ENCODE data around the gene TAS2R30.

Gene TAS2R30, protein sequence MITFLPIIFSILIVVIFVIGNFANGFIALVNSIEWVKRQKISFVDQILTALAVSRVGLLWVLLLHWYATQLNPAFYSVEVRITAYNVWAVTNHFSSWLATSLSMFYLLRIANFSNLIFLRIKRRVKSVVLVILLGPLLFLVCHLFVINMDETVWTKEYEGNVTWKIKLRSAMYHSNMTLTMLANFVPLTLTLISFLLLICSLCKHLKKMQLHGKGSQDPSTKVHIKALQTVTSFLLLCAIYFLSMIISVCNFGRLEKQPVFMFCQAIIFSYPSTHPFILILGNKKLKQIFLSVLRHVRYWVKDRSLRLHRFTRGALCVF

DNA sequence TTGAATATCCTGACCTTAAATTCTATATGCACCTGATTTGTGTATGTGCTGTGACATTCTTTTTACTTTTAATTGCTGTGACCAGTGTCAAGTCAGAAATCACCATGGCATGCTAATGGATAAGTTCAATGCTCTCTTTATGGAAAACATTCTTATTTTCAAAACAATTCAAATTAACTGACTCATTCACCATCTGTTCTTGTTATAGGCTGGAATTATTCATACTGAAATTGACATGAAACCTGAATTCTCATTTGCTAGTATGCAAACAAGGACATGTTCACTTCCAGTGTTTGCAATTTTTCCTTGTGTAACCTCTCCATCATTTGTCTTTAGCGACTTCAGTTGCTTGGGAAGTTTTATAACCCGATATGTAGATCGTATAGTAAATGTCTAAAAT is at the start of gene TAS2R30:
Gene TAS2R30 (minus strand): TSS at position 340 of the 400 bp plus-strand sequence. CDS start 400 bp downstream, outside the sequence.
- H3K9me3 ChIP-seq (ENCODE audit: control insufficient read depth, insufficient read depth, low read depth, low read length) = no peaks in the 10 kb centered on the region
- H3K27me3 ChIP-seq (ENCODE audit: control insufficient read depth, insufficient read depth, low read length) = no peaks in the 10 kb centered on the region
- H3K9ac ChIP-seq (ENCODE audit: low read length) = no peak within 1 kb of the TSS
- H3K27ac ChIP-seq (ENCODE audit: low read depth, low read length) = no peak within 1 kb of the TSS
- H3K36me3 ChIP-seq (ENCODE audit: control insufficient read depth, insufficient read depth, low read length) = no peaks in the 10 kb centered on the region
- no peaks in the 10 kb centered on the region for H3K4me1 ChIP-seq (ENCODE audit: control insufficient read depth, insufficient read depth, low read length)
- H3K4me3 ChIP-seq (ENCODE audit: low read depth, low read length) = no peak within 1 kb of the TSS

DNA sequence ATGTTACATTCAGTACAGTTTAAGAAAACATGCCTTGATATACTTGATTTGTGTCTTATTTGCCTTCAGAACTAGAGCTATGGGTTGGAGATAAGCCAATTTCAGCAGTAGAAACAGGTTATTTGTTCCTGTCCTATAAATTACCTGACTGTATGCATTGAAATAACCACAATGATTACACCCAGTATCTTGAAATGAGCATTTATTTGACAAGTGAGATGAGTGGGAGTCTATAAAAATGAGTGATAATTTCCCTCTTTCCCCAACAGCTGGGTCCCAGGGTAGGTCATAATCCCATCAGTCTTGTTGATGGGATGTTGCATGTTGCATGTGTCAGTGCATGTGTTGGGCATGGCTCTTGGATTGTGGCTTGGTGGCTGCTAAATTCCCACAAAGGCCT is 48.6 kb upstream of the TAS2R30 start:
- Histone ChIP-seq H3K36me3 (ENCODE audit: control insufficient read depth, insufficient read depth, low read length) (no peaks in the 10 kb centered on the region), H3K27ac (ENCODE audit: low read depth, low read length) (no peak overlapping the region), H3K27me3 (ENCODE audit: control insufficient read depth, insufficient read depth, low read length) (no peaks in the 10 kb centered on the region), H3K9me3 (ENCODE audit: control insufficient read depth, insufficient read depth, low read depth, low read length) (no peaks in the 10 kb centered on the region), H3K4me3 (ENCODE audit: low read depth, low read length) (no peak overlapping the region), H3K9ac (ENCODE audit: low read length) (no peak overlapping the region), H3K4me1 (ENCODE audit: control insufficient read depth, insufficient read depth, low read length) (no peaks in the 10 kb centered on the region)

DNA sequence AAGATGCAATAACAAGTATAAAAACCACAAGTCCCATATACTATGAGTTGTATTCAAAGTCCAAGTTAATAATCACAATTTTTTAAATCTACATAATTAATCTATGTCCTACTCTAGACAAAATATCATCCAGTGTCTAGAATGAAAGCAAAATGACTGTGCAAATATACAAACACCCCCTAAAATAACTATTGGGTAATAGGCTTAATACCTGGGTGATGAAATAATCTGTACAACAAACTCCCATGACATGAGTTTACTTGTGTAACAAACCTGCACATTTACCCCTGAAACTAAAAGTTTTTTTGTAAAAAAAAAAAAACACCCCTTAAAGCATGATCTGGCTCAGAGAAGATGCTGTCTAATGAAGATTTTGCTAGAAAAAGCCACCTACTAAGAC is 48.1 kb upstream of the TAS2R30 start:
- H3K9me3 ChIP-seq (ENCODE audit: control insufficient read depth, insufficient read depth, low read depth, low read length) = no peaks in the 10 kb centered on the region
- no peak overlapping the region for H3K9ac ChIP-seq (ENCODE audit: low read length)
- no peaks in the 10 kb centered on the region for H3K4me1 ChIP-seq (ENCODE audit: control insufficient read depth, insufficient read depth, low read length)
- H3K27me3 ChIP-seq (ENCODE audit: control insufficient read depth, insufficient read depth, low read length) = no peaks in the 10 kb centered on the region
- no peak overlapping the region for H3K27ac ChIP-seq (ENCODE audit: low read depth, low read length)
- no peaks in the 10 kb centered on the region for H3K36me3 ChIP-seq (ENCODE audit: control insufficient read depth, insufficient read depth, low read length)
- H3K4me3 ChIP-seq (ENCODE audit: low read depth, low read length) = no peak overlapping the region

DNA sequence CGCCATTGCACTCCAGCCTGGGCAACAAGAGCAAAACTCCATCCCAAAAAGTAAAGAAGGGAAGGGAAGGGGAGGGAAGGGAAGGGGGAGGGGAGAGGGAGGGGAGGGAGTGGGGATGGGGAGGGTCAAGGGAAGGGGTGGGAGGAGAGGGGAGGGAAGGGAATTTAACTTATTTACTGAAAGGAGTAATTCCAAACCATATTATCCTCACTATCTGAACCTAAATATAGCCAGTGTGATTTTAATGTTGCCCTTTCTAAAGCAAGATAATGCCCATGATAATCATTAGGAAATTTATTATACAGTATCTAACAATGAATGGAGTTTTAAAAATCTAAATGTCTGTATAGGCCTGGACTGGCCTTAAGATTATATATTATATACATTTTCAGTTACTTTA is 43.8 kb upstream of the TAS2R30 start:
- H3K27me3 ChIP-seq (ENCODE audit: control insufficient read depth, insufficient read depth, low read length) = no peaks in the 10 kb centered on the region
- H3K9me3 ChIP-seq (ENCODE audit: control insufficient read depth, insufficient read depth, low read depth, low read length) = no peaks in the 10 kb centered on the region
- no peak overlapping the region for H3K4me3 ChIP-seq (ENCODE audit: low read depth, low read length)
- no peaks in the 10 kb centered on the region for H3K36me3 ChIP-seq (ENCODE audit: control insufficient read depth, insufficient read depth, low read length)
- H3K4me1 ChIP-seq (ENCODE audit: control insufficient read depth, insufficient read depth, low read length) = no peaks in the 10 kb centered on the region
- no peak overlapping the region for H3K27ac ChIP-seq (ENCODE audit: low read depth, low read length)
- no peak overlapping the region for H3K9ac ChIP-seq (ENCODE audit: low read length)

DNA sequence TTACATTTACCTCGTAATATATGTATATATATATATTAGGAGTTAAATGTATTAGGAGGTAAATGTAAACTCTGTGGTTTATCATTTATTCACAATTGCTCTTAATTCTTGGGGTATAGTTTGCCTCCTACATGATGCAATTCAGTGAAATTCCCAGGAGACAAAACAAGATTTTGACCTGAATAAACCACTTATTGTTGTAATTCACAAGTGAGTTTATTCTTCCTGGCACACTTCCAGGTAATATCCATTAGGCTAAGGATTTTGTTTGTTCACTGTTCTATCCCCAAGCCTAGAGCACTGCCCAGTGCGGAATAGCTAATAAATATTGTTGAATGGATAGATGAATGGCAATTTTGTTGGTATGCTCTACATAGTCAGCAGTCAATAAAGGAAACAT is 39.6 kb upstream of the TAS2R30 start:
- H3K9ac ChIP-seq (ENCODE audit: low read length) = no peak overlapping the region
- H3K4me1 ChIP-seq (ENCODE audit: control insufficient read depth, insufficient read depth, low read length) = peaks cover 2% of the 10 kb centered on the region; the same call in 1 of the 2 replicates
- no peak overlapping the region for H3K27ac ChIP-seq (ENCODE audit: low read depth, low read length)
- H3K27me3 ChIP-seq (ENCODE audit: control insufficient read depth, insufficient read depth, low read length) = no peaks in the 10 kb centered on the region
- peaks cover 7% of the 10 kb centered on the region; the same call in 1 of the 2 replicates for H3K36me3 ChIP-seq (ENCODE audit: control insufficient read depth, insufficient read depth, low read length)
- no peak overlapping the region for H3K4me3 ChIP-seq (ENCODE audit: low read depth, low read length)
- H3K9me3 ChIP-seq (ENCODE audit: control insufficient read depth, insufficient read depth, low read depth, low read length) = no peaks in the 10 kb centered on the region

DNA sequence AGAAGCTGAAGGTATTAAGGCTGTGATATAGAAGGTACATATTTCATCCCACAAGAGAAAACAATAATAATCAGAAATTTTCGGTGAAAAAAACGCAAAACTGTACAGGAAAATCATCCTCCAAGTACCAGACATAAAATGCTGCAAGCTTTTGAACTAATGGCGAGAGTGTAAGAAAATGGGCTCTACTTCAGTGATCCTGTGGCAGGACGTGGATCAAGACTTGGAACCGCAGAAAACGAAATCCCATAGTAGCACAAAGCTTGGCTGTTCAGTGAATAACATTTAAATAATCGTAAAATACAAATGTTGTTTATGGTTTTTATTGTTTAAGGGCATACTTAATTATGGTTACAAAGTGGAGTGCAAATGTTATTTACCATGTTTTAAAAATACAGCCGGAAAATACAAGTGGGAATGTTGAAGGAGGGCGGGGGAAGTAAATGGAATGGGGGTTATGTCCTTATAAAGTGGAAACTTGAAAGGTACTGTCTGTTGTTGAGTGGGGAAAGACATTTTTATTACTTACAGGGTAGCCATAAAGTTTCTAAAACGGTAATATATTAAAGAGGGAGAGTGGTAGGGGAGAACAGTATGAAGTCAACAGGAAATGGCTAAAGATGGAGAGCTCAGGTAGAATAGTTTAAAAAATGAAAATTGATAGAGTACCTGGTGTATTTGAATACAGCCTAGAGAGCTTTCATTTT is 37.7 kb upstream of the TAS2R30 start:
- Histone ChIP-seq H3K4me1 (ENCODE audit: control insufficient read depth, insufficient read depth, low read length) (peaks cover 2% of the 10 kb centered on the region), H3K36me3 (ENCODE audit: control insufficient read depth, insufficient read depth, low read length) (peaks cover 10% of the 10 kb centered on the region), H3K9me3 (ENCODE audit: control insufficient read depth, insufficient read depth, low read depth, low read length) (no peaks in the 10 kb centered on the region), H3K27me3 (ENCODE audit: control insufficient read depth, insufficient read depth, low read length) (no peaks in the 10 kb centered on the region), H3K4me3 (ENCODE audit: low read depth, low read length) (peak overlapping the region; percentile 82), H3K27ac (ENCODE audit: low read depth, low read length) (peak overlapping the region; percentile 83; the same call in 1 of the 2 replicates), H3K9ac (ENCODE audit: low read length) (peak overlapping the region; percentile 99)

DNA sequence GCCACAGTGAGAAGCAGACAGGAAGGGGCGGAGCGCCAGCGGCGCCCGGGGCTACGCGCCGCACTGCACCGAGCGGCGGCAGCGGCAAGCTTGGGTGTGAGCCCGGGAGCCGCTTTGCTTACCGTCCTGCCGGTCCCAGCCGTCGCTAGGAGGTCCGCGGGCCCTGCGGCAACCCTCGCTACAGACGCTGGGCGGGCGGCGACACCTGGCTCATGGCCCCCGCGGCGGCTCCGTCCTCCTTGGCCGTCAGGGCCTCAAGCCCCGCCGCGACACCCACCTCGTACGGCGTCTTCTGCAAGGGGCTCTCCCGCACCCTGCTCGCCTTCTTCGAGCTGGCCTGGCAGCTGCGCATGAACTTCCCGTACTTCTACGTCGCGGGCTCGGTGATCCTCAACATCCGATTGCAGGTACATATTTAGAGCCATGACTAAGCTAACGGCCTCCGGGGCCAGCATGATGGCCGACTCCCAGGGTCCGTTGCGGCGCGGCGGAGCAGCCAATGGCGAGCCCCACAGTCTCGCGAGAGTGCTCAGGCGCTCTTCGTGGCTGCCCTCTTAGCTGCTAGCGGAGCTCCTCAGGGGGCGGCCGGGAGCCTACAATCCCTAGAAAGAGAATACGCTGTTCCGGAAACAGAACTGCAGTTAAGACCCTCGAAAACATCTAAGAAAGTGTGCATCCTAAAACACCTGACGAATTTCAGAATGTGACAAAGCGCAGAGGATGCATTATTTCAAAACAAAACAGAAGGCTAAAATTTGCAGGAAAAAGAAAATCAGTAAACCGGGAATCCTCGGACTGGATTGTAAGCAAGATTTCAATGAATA is 36.9 kb upstream of the TAS2R30 start, which contains the start of gene SMIM10L1:
Gene SMIM10L1 (plus strand): TSS at position 50 of the 824 bp plus-strand sequence. CDS start 163 bp downstream, at position 213.
- Histone ChIP-seq H3K4me3 (ENCODE audit: low read depth, low read length) (peak within 1 kb of the TSS; percentile 82), H3K9ac (ENCODE audit: low read length) (peak within 1 kb of the TSS; percentile 99), H3K4me1 (ENCODE audit: control insufficient read depth, insufficient read depth, low read length) (peaks cover 6% of the 10 kb centered on the region), H3K27ac (ENCODE audit: low read depth, low read length) (peak within 1 kb of the TSS; percentile 83), H3K36me3 (ENCODE audit: control insufficient read depth, insufficient read depth, low read length) (peaks cover 16% of the 10 kb centered on the region), H3K9me3 (ENCODE audit: control insufficient read depth, insufficient read depth, low read depth, low read length) (no peaks in the 10 kb centered on the region), H3K27me3 (ENCODE audit: control insufficient read depth, insufficient read depth, low read length) (no peaks in the 10 kb centered on the region)

DNA sequence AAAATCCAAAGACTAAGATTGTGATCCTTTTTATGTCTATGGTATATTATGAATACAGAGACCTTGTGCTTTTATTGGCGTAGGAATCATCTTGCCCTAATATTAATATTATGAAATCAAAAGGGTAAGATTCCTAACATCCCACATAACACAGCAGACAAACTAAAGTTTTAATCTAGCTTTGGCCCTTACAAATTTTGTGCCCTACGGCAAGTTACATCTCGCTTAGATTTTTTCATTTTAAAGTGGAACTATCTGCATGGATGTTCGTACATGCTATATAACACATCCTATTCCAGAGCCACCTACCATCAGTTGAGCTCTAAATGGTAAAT is 36.3 kb upstream of the TAS2R30 start:
- H3K4me3 ChIP-seq (ENCODE audit: low read depth, low read length) = peak overlapping the region; percentile 82
- H3K9me3 ChIP-seq (ENCODE audit: control insufficient read depth, insufficient read depth, low read depth, low read length) = no peaks in the 10 kb centered on the region
- H3K36me3 ChIP-seq (ENCODE audit: control insufficient read depth, insufficient read depth, low read length) = peaks cover 22% of the 10 kb centered on the region
- no peaks in the 10 kb centered on the region for H3K27me3 ChIP-seq (ENCODE audit: control insufficient read depth, insufficient read depth, low read length)
- H3K4me1 ChIP-seq (ENCODE audit: control insufficient read depth, insufficient read depth, low read length) = peaks cover 6% of the 10 kb centered on the region
- peak overlapping the region; percentile 99 for H3K9ac ChIP-seq (ENCODE audit: low read length)
- H3K27ac ChIP-seq (ENCODE audit: low read depth, low read length) = peak overlapping the region; percentile 66

DNA sequence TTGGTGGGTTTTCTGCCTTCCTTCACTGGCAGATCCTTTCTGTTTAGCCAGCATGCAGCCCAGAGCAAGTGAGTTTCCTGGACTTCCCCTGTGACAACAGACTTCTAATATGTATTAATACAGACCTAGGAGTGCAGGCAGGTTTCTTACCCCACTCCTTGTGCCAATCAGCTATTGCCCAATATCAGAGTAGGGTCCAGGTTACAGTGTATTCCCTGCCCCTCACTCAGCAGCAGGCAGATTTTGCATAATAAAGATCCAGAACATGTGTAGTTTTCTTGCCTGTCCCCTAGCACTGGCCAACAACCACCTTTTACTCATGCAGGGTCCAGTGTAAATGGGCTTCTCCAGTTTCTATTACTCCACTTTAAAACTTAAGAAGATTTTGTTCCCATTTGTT is 31.9 kb upstream of the TAS2R30 start:
- Histone ChIP-seq H3K9me3 (ENCODE audit: control insufficient read depth, insufficient read depth, low read depth, low read length) (no peaks in the 10 kb centered on the region), H3K27me3 (ENCODE audit: control insufficient read depth, insufficient read depth, low read length) (no peaks in the 10 kb centered on the region), H3K4me1 (ENCODE audit: control insufficient read depth, insufficient read depth, low read length) (peaks cover 6% of the 10 kb centered on the region; the same call in 1 of the 2 replicates), H3K27ac (ENCODE audit: low read depth, low read length) (no peak overlapping the region), H3K9ac (ENCODE audit: low read length) (no peak overlapping the region), H3K4me3 (ENCODE audit: low read depth, low read length) (no peak overlapping the region), H3K36me3 (ENCODE audit: control insufficient read depth, insufficient read depth, low read length) (peaks cover 43% of the 10 kb centered on the region)

DNA sequence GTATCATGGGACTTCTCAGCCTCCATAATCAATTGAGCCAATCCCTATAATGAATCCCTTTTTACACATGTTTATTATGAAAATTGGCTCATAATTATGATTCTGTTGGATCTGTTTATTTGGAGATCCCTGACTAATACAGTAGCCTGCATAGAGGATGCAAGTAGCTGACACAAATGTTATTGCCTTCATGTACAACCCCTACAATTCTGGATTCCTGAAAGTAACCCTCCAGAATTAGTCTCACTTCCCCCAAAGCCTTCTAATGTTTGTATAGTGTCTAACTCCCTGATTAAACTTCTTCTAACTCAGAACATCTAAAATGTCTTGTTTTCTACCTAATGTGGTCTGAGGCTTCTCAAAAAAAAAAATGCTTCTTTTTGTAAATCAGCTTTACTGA is 29.9 kb upstream of the TAS2R30 start:
- Histone ChIP-seq H3K4me3 (ENCODE audit: low read depth, low read length) (no peak overlapping the region), H3K36me3 (ENCODE audit: control insufficient read depth, insufficient read depth, low read length) (peaks cover 49% of the 10 kb centered on the region), H3K4me1 (ENCODE audit: control insufficient read depth, insufficient read depth, low read length) (peaks cover 6% of the 10 kb centered on the region; the same call in 1 of the 2 replicates), H3K9ac (ENCODE audit: low read length) (no peak overlapping the region), H3K27me3 (ENCODE audit: control insufficient read depth, insufficient read depth, low read length) (no peaks in the 10 kb centered on the region), H3K9me3 (ENCODE audit: control insufficient read depth, insufficient read depth, low read depth, low read length) (no peaks in the 10 kb centered on the region), H3K27ac (ENCODE audit: low read depth, low read length) (no peak overlapping the region)
